ENCODE data around the gene EVX2.

DNA sequence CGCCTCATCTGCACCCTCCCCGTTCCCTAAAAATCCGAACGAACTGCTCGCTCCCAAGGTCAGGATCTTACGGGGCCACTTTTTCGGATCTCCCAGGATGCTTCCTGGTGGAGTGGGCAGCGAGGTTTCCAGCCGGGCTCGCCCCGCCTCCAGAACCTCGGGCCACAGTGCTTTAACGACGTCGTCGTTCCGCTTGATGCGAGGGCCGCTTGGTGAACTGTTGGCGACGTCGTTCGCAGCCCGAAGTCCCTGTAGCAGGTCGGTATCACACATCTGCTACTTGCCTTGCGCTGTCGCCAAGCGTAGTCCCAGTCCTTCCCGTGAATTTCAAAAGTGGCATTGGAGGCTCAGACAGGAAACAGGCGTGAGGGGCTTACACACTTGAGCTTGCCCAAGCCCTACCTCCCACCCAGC lies 15.3 kb downstream of the EVX2 start:
- TF ChIP-seq, protein P1, sequence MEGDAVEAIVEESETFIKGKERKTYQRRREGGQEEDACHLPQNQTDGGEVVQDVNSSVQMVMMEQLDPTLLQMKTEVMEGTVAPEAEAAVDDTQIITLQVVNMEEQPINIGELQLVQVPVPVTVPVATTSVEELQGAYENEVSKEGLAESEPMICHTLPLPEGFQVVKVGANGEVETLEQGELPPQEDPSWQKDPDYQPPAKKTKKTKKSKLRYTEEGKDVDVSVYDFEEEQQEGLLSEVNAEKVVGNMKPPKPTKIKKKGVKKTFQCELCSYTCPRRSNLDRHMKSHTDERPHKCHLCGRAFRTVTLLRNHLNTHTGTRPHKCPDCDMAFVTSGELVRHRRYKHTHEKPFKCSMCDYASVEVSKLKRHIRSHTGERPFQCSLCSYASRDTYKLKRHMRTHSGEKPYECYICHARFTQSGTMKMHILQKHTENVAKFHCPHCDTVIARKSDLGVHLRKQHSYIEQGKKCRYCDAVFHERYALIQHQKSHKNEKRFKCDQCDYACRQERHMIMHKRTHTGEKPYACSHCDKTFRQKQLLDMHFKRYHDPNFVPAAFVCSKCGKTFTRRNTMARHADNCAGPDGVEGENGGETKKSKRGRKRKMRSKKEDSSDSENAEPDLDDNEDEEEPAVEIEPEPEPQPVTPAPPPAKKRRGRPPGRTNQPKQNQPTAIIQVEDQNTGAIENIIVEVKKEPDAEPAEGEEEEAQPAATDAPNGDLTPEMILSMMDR (IDR thresholded peaks at IDR 0.05; ENCODE audit: borderline replicate concordance, extremely low read depth, low read length, poor library complexity, severe bottlenecking): no peak
- no peak for TF ChIP-seq EZH2 (IDR thresholded peaks at IDR 0.05; ENCODE audit: borderline replicate concordance, low read depth, low read length, severe bottlenecking)

Measured in DND-41 (cell line).